ENCODE data around the gene PRG3.

- no peak for TF ChIP-seq TAF1 (IDR thresholded peaks at IDR 0.05; ENCODE audit: borderline replicate concordance, insufficient read depth, low read length)
- no peak for TF ChIP-seq SIN3A (IDR thresholded peaks at IDR 0.05; ENCODE audit: borderline replicate concordance, insufficient read depth, low read length)
These were observed 32.2 kb downstream of the PRG3 start for GRCh38 chr11:57348636-57349313.
